ENCODE results near the gene NFKBIE. TPM values are rescaled to one million over a fixed set of nuclear protein-coding genes. Genes with fewer than 3 reads are reported as not detected.
A peak's percentile ranks its signal among the peaks of the same experiment; 100 is the strongest.

NFKBIE gene
- total and polyA plus RNA-seq, 2 of the 13 experiments (the other 11 are each of a cell fraction or from before 2014, with no cell fraction given): 6.7 to 14.5 TPM

GRCh38 chr6:44245391-44245911 is 19.9 kb downstream of the NFKBIE start (continued):
- TF ChIP-seq NFE2L2 (IDR thresholded peaks at IDR 0.05; ENCODE audit: low read length) (no peak), KDM5A (IDR thresholded peaks at IDR 0.05; ENCODE audit: borderline replicate concordance, low read length) (no peak), MED1 (CRISPR knock-in tag; IDR thresholded peaks at IDR 0.05) (no peak), JUND (CRISPR knock-in tag; IDR thresholded peaks at IDR 0.05) (0 out of 2 replicates have a peak, but pooled peaks have one; percentile 59), FOXC1 (CRISPR knock-in tag; IDR thresholded peaks at IDR 0.05; ENCODE audit: borderline replicate concordance) (peak; percentile 67; the same call in 1 of the 2 replicates), DNMT1 (CRISPR knock-in tag; IDR thresholded peaks at IDR 0.05) (peak; percentile 29; the same call in 1 of the 2 replicates), SALL2 (CRISPR knock-in tag; IDR thresholded peaks at IDR 0.05) (peak; percentile 64; the same call in 1 of the 2 replicates), ZNF776 (CRISPR knock-in tag; IDR thresholded peaks at IDR 0.05) (0 out of 2 replicates have a peak, but pooled peaks have one; percentile 42), FOXP1 (IDR thresholded peaks at IDR 0.05) (no peak), FOXP1 (CRISPR knock-in tag; IDR thresholded peaks at IDR 0.05) (no peak), ZNF260 (CRISPR knock-in tag; IDR thresholded peaks at IDR 0.05; ENCODE audit: borderline replicate concordance, low read depth) (0 out of 2 replicates have a peak, but pooled peaks have one; percentile 61), ZNF30 (CRISPR knock-in tag; IDR thresholded peaks at IDR 0.05) (peak; percentile 88; the same call in 1 of the 2 replicates), ZNF598 (CRISPR knock-in tag; IDR thresholded peaks at IDR 0.05; ENCODE audit: borderline replicate concordance) (peak; percentile 49; the same call in 1 of the 2 replicates), ZFP82 (CRISPR knock-in tag; IDR thresholded peaks at IDR 0.05; ENCODE audit: borderline replicate concordance) (no peak), TOE1 (CRISPR knock-in tag; IDR thresholded peaks at IDR 0.05) (no peak), NR2F1 (CRISPR knock-in tag; IDR thresholded peaks at IDR 0.05) (no peak), NCOA1 (CRISPR knock-in tag; IDR thresholded peaks at IDR 0.05) (peak; percentile 94), IKZF4 (CRISPR knock-in tag; IDR thresholded peaks at IDR 0.05; ENCODE audit: borderline replicate concordance, low read depth, not compliant biosample characterization) (peak; percentile 33), DNMT3B (CRISPR knock-in tag; conservative IDR thresholded peaks at IDR 0.05) (no peak)
- TF ChIP-seq, protein P1, sequence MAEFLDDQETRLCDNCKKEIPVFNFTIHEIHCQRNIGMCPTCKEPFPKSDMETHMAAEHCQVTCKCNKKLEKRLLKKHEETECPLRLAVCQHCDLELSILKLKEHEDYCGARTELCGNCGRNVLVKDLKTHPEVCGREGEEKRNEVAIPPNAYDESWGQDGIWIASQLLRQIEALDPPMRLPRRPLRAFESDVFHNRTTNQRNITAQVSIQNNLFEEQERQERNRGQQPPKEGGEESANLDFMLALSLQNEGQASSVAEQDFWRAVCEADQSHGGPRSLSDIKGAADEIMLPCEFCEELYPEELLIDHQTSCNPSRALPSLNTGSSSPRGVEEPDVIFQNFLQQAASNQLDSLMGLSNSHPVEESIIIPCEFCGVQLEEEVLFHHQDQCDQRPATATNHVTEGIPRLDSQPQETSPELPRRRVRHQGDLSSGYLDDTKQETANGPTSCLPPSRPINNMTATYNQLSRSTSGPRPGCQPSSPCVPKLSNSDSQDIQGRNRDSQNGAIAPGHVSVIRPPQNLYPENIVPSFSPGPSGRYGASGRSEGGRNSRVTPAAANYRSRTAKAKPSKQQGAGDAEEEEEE (CRISPR knock-in tag; IDR thresholded peaks at IDR 0.05; ENCODE audit: borderline replicate concordance): peak; percentile 29; the same call in 1 of the 2 replicates
- TF ChIP-seq, protein P2, sequence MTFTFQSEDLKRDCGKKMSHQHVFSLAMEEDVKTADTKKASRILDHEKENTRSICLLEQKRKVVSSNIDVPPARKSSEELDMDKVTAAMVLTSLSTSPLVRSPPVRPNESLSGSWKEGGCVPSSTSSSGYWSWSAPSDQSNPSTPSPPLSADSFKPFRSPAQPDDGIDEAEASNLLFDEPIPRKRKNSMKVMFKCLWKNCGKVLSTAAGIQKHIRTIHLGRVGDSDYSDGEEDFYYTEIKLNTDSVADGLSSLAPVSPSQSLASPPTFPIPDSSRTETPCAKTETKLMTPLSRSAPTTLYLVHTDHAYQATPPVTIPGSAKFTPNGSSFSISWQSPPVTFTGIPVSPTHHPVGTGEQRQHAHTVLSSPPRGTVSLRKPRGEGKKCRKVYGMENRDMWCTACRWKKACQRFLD (CRISPR knock-in tag; IDR thresholded peaks at IDR 0.05; ENCODE audit: borderline replicate concordance): 0 out of 2 replicates have a peak, but pooled peaks have one; percentile 7
- TF ChIP-seq, protein P3, sequence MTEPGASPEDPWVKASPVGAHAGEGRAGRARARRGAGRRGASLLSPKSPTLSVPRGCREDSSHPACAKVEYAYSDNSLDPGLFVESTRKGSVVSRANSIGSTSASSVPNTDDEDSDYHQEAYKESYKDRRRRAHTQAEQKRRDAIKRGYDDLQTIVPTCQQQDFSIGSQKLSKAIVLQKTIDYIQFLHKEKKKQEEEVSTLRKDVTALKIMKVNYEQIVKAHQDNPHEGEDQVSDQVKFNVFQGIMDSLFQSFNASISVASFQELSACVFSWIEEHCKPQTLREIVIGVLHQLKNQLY (CRISPR knock-in tag; IDR thresholded peaks at IDR 0.05): no peak
- TF ChIP-seq, protein P4, sequence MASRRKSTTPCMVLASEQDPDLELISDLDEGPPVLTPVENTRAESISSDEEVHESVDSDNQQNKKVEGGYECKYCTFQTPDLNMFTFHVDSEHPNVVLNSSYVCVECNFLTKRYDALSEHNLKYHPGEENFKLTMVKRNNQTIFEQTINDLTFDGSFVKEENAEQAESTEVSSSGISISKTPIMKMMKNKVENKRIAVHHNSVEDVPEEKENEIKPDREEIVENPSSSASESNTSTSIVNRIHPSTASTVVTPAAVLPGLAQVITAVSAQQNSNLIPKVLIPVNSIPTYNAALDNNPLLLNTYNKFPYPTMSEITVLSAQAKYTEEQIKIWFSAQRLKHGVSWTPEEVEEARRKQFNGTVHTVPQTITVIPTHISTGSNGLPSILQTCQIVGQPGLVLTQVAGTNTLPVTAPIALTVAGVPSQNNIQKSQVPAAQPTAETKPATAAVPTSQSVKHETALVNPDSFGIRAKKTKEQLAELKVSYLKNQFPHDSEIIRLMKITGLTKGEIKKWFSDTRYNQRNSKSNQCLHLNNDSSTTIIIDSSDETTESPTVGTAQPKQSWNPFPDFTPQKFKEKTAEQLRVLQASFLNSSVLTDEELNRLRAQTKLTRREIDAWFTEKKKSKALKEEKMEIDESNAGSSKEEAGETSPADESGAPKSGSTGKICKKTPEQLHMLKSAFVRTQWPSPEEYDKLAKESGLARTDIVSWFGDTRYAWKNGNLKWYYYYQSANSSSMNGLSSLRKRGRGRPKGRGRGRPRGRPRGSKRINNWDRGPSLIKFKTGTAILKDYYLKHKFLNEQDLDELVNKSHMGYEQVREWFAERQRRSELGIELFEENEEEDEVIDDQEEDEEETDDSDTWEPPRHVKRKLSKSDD (CRISPR knock-in tag; IDR thresholded peaks at IDR 0.05; ENCODE audit: low read depth): 0 out of 2 replicates have a peak, but pooled peaks have one; percentile 7
- TF ChIP-seq, protein P5, sequence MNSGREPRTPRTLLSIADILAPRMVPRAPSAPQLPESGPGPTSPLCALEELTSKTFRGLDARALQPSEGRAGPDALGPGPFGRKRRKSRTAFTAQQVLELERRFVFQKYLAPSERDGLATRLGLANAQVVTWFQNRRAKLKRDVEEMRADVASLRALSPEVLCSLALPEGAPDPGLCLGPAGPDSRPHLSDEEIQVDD (CRISPR knock-in tag; IDR thresholded peaks at IDR 0.05; ENCODE audit: borderline replicate concordance): peak; percentile 65; the same call in 1 of the 2 replicates

All from HepG2 (cell line).